ENCODE data around the gene CAMSAP1.
"Not testable (repeated sequence)": the region's sequence is repeated elsewhere in the genome, so short reads cannot be mapped to it uniquely, and the experiment has no call there.

The CAMSAP1 gene

DNA sequence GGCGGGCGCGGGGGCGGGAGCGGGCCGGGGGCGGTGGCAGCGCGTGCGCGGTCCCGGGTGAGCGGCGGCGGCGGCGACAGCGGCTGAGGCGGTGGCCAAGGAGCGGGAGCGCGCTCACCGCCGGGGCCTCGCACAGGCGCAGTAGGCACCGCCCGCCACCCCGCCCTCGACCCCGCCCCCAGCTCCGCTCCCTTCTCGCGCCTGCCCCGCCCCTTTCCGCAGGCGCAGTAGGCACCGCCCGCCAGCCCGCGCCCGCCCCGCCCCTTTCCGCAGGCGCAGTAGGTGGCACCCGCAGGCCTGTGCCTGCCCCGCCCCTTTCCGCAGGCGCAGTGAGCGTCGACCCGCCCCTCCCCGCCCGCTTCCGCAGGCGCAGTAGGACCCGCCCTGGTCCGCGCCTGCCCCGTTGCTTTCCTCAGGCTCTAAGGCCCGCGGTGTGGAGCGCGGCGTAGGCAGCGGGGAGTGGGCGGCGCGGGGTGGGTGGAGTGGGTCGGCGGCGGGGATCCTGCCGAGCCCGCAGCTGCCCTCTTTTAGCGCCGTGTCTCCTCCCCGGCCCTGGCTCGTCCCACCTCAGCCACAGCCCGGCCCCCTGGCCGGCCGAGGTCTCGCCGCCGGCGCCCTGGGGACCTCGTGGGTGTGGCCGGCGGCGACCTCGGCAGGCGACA is at the start of gene CAMSAP1:
Gene CAMSAP1 (minus strand): TSS at position 116 of the 662 bp plus-strand sequence. CDS start 387 bp downstream, outside the sequence.
- peak; percentile 72 to 90 for DNase-seq

- no peak for DNase-seq
These were observed 49.4 kb upstream of the CAMSAP1 start for GRCh38 chr9:135956802-135957174.

DNA sequence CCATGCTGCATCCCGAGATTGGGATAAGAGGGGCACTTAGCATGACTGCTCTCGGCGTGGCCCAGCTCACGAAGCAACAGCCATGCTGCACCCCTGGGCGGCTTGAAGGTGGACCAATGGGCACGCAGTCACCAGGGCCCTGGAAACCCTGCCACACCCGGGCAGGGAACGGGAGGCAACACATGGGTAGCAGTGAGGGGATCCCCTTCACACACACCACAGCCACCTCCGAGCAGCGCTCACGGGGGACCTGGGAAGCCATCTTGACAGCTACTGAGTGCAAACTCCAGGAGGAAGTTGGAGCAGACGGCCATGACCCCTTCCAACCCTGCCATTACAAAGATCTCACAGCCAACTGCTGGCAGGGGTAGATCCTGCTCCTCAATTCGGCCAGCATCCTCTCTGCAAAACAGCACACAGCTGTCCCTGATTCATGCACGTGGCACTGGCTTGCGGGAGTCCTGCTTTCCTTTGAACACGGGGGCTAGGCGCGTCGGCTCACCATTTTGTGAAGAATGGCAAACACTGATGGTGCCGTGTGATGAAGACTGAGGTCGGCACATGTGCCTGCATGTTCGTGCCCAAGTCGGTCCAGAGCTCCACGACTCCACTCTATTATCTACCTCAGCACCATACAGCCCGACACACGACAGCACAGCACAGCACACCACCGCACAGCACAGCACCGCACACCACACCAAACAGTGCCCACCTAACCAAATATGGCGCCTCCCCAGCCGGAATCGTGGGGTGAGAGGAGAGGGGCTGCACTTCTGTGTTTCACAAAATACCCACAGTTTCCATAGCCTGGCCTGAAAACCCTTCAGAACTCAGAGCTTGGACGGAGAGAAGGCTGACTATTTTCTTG is 48.8 kb upstream of the CAMSAP1 start:
- no peak for DNase-seq

- DNase-seq: no peak
These were observed 45.4 kb upstream of the CAMSAP1 start for GRCh38 chr9:135952664-135953206.

DNA sequence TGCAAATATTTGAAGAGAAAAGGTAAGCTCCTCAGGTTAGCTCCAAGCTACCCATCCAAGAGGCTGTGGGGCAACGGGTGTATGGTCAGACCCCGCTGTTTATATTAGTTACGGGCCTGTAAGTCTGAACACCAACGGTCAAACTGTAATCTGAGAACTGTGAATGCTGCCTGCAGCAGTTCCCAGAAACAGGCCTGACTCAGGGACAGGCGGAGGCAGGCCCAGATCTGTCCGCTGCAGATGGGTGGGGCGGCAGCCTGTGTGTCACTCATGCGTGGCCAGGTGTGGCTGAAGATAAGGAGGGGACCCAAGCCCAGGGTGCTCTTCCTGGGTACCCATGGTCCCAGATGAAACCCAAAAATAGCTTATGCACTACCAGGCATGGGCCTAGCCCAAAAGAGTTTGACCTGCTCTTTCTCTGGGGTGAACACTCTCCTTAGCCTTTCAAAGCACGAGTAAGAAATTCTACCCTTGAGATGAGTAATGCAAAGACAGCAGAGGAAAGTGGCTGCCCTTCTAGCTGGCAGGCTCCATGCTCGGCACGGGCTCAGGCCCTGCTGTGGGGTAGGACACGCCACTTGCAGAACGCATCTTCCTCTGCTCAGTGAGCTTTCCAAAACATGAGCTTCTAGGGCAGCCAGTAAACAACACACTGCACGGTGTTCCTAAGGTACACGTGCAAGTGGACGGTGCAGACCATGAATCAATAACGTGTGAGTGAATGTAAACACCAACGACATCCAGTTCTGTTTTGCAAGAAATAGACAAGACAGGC is 44.7 kb upstream of the CAMSAP1 start:
- no peak for DNase-seq

GRCh38 chr9:135951310-135951709 is 44.0 kb upstream of the CAMSAP1 start:
- DNase-seq: not testable (repeated sequence)

- not testable (repeated sequence) for DNase-seq
These were observed 43.5 kb upstream of the CAMSAP1 start for GRCh38 chr9:135950841-135951240.

GRCh38 chr9:135950135-135950682 is 42.9 kb upstream of the CAMSAP1 start:
- DNase-seq: no peak

GRCh38 chr9:135949501-135950134 is 42.3 kb upstream of the CAMSAP1 start:
- no peak for DNase-seq

DNA sequence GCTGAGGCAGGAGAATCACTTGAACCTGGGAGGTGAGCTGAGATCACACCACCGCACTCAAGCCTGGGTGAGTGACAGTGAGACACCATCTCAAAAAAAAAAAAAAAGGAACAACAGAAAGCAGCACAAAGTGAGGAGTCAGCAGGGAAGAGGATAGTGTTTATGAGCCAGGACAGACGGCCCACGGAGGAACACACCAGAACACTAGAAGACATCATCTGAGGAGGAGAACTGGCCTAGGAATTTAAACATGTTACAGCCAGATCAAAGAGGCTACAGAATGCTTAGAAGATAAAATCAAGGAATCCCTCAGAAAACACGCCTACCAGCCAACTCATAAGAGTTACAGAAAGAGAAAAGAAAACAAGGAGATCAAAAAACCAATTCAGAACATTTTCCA is 41.6 kb upstream of the CAMSAP1 start:
- DNase-seq: no peak

GRCh38 chr9:135948446-135948845 is 41.1 kb upstream of the CAMSAP1 start:
- no peak for DNase-seq

DNA sequence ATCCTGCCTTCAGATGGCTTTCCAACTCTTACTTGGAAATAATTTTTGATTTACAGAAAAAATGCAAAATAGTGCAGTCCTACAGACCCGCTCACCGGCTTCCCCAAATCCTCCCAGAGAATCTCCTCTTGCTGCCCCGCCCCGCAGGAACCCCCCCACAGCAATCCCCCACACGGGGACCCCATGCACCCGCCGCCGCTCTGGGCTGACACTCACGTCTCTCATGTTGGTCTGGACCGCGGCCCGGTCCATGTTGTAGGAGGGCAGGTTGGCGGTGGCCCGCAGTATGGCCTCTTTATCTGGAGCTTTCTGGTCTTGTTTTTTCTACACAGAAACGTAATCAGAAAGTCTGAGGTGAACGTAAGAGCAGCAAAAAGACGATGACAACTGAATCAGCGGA is 40.2 kb upstream of the CAMSAP1 start:
- DNase-seq: no peak

- not testable (repeated sequence) for DNase-seq
These were observed 39.8 kb upstream of the CAMSAP1 start for GRCh38 chr9:135947105-135947504.

GRCh38 chr9:135946392-135946994 is 39.1 kb upstream of the CAMSAP1 start:
- no peak for DNase-seq

GRCh38 chr9:135945969-135946368 is 38.6 kb upstream of the CAMSAP1 start:
- DNase-seq: no peak

DNA sequence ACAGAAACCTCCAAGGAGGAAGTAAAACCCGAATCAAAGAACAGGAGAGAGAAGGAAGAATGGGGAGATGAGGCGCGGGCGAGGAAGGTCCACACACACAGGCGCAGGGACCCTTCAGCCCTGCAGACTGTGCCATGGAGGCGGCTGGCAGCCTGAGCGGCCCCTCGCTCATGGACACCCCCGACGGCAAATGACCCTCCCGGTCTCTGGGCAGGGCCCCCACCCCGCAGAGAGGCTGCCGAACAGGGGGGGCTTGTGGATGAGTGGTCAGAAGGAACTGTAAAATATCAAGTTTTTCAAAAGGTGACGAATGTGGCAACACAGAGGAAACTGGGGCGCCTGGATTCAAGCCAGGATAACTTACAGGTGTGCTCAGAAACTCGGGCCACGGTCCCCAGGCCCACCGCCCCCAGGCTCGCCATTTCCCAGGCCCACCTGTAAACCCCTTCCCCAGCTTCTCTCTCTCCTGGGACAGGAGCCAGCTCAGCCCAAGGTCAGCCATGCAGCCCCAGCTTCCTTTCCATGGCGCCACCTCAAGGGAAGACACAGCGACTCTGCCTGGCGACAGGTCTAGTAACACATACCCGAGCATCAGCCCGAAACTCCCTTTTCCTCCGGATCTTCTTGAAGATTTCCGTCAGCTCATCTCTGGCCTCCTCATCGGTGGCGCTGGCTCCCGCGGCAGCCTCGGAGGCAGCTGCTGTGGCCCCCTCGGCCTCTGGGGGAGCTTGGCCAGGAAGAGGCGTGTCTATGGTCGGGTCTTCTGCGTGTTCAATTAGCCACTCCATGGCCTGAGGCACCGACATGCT is 37.3 kb upstream of the CAMSAP1 start:
- no peak for DNase-seq

DNA sequence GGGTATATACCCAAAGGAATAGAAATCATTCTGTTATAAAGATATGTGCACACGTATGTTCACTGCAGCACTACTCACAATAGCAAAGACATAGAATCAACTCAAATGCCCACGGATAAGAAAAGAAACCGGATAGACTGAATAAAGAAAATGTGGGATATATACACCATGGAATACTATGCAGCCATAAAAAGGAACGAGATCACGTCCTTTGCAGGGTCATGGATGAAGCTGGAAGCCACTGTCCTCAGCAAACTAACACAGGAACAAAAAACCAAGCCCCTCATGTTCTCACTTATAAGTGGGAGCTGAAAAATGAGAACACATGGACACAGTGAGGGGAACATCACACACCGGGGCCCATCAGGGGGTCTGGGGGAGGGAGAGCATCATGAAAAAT is 36.3 kb upstream of the CAMSAP1 start:
- DNase-seq: not testable (repeated sequence)

GRCh38 chr9:135941288-135941995 is 34.1 kb upstream of the CAMSAP1 start:
- DNase-seq: no peak

DNA sequence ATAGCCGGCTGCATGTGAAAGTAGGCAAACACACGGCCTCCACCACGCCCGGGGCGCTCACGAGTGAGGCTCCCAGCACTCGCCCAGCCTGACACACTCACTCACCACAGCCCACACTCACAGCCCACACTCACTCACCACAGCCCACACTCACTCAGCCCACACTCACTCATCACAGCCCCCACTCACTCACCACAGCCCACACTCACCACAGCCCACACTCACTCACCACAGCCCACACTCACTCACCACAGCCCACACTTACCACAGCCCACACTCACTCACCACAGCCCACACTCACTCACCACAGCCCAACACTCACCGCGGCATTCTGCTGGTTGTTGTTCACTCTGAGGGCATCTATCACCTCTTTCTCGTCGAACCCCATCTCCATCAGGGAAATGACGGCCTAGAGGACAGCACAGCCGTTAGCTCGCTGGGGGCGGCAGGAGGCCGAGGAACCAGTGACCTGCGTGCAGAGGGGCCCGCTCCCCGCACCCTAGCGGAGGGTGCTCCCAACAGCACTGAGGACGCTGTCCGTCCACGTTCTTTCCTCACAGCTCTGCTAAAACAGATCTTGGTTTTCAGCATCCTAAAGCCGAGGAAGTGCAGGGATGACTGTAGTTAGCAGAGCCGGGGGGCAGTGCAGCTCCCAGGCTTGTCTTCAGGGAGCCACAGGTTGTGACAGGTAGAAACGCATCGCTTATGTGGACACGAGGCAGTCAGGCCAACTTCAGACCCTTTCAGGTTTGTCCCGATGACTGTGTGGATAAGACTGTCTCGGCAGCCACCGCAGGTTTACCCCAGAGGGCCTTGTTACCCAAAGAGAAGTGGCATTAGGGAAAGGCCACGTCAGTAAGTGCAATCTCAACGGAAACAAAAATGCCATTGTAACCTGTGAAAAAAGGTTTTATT is 32.3 kb upstream of the CAMSAP1 start:
- DNase-seq: no peak
